Measurements from ENCODE around the gene VEGFA.

DNA sequence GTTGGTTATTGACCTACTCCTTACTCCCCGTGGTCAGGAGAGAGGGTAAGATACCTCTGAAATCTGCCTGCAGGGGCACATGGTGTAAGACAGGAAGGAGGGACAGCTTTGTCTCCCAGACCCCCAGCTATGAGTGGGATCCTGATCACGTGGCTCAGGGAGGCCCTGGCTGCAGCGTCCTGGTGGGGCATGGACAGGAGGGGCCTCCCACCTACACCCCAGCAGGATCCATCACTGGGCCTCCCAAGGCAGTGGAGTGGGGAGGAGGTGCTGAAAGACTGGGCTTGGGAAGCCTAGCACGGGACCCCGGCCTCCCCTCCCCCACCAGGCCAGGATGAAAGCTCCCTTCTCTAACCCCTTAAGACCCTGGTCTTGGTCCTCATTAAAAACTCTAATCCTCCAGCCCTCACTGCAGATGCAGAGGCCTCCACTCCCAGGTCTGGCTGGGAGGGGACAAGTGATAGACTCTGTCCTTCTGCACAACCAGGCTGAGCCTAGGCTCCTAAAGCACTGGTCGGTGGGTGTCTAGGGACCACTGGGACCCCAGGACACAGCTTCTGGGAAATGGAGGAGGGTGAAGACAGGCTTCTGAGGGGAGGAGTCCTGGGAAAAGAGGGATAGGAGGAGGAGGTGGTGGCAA lies 29.6 kb upstream of the VEGFA start:
- TF ChIP-seq, protein P1, sequence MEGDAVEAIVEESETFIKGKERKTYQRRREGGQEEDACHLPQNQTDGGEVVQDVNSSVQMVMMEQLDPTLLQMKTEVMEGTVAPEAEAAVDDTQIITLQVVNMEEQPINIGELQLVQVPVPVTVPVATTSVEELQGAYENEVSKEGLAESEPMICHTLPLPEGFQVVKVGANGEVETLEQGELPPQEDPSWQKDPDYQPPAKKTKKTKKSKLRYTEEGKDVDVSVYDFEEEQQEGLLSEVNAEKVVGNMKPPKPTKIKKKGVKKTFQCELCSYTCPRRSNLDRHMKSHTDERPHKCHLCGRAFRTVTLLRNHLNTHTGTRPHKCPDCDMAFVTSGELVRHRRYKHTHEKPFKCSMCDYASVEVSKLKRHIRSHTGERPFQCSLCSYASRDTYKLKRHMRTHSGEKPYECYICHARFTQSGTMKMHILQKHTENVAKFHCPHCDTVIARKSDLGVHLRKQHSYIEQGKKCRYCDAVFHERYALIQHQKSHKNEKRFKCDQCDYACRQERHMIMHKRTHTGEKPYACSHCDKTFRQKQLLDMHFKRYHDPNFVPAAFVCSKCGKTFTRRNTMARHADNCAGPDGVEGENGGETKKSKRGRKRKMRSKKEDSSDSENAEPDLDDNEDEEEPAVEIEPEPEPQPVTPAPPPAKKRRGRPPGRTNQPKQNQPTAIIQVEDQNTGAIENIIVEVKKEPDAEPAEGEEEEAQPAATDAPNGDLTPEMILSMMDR (IDR thresholded peaks at IDR 0.05), result no peak
- TF ChIP-seq POLR2A (IDR thresholded peaks at IDR 0.05), result no peak

Measured in vagina (tissue), 2 donors.